SH-SY5Y (cell line): ENCODE results near the gene CELF5.

Experiments used
- GATA2 ChIP-seq: IDR thresholded peaks from 2 replicates; pipeline ENCODE4 v1.6.1; 2011; ENCODE audit warnings: mild to moderate bottlenecking, low read depth, low read length
- GATA3 ChIP-seq: IDR thresholded peaks from 2 replicates; pipeline ENCODE4 v1.6.1; 2011; ENCODE audit warnings: low read depth, mild to moderate bottlenecking, low read length, moderate library complexity

DNA sequence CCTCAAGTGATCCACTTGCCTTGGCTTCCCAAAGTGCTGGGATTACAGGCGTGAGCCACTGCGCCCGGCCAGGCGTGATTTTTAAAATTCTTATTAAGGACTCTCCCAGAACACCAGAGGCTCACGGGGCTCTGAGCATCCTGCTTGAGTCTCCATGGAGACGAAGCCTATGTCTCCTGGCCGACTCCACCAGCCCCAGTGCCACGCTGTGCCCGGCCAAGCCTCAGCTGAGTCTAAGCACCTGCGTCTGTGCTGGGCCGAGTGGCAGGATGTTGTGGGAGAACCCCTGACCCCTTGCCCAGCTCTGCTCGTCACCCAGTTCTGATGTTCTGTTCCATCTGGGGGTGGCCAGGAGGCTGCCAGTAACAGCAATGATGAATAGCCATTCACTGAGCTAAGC lies 3.9 kb upstream of the CELF5 start:
- TF ChIP-seq GATA2, result no peak
- no peak for TF ChIP-seq GATA3
